Duodenal mucosa (tissue), 2 donors: Measurements from ENCODE around the gene SIK3.
"Not testable (repeated sequence)": the region's sequence is repeated elsewhere in the genome, so short reads cannot be mapped to it uniquely, and the experiment has no call there.

ENCODE experiments used
- H3K27ac ChIP-seq: one replicate; pipeline ENCODE4 v1.7.0; 2013; ENCODE audit warnings: low read depth, low read length
- H3K27me3 ChIP-seq, 2 donors: one replicate each; pipeline ENCODE4 v1.7.0; 2013; ENCODE audit warnings: low read length in 2 of 2, control low read depth in 1 of 2; ENCODE audit not compliant: insufficient read depth in 2 of 2, control insufficient read depth in 1 of 2
- H3K36me3 ChIP-seq, 2 donors: one replicate each; pipeline ENCODE4 v1.7.0; 2013; ENCODE audit warnings: low read length in 2 of 2, control low read depth in 1 of 2; ENCODE audit not compliant: insufficient read depth in 2 of 2, control insufficient read depth in 1 of 2
- H3K4me1 ChIP-seq, 2 donors: one replicate each; pipeline ENCODE4 v1.7.0; 2013; ENCODE audit warnings: low read length in 2 of 2, control low read depth in 1 of 2; ENCODE audit not compliant: insufficient read depth in 2 of 2, control insufficient read depth in 1 of 2
- H3K4me3 ChIP-seq, 2 donors: one replicate each; pipeline ENCODE4 v1.7.0; 2013; ENCODE audit warnings: low read length in 2 of 2, low read depth in 1 of 2
- H3K9ac ChIP-seq, 2 donors: one replicate each; pipeline ENCODE4 v1.7.0; 2013; ENCODE audit warnings: low read length in 2 of 2, low read depth in 1 of 2
- H3K9me3 ChIP-seq, 2 donors: one replicate each; pipeline ENCODE4 v1.7.0; 2013; ENCODE audit warnings: low read length in 2 of 2, control low read depth in 1 of 2; ENCODE audit not compliant: control insufficient read depth in 1 of 2

Gene SIK3

GRCh38 chr11:117130879-117131278, 32.7 kb upstream of the SIK3 start:
- no peak overlapping the region for H3K4me3 ChIP-seq
- H3K36me3 ChIP-seq: no peaks in the 10 kb centered on the region
- no peaks in the 10 kb centered on the region for H3K4me1 ChIP-seq
- no peaks in the 10 kb centered on the region for H3K9me3 ChIP-seq
- H3K9ac ChIP-seq: no peak overlapping the region
- no peak overlapping the region for H3K27ac ChIP-seq
- no peaks in the 10 kb centered on the region for H3K27me3 ChIP-seq

- not testable (repeated sequence) for H3K4me1 ChIP-seq, H3K9me3 ChIP-seq, H3K27me3 ChIP-seq, H3K4me3 ChIP-seq, H3K9ac ChIP-seq, H3K36me3 ChIP-seq, H3K27ac ChIP-seq
These were observed 32.2 kb upstream of the SIK3 start for GRCh38 chr11:117130396-117130795.

- H3K4me1 ChIP-seq: no peaks in the 10 kb centered on the region
- H3K9ac ChIP-seq: no peak overlapping the region
- H3K27ac ChIP-seq: no peak overlapping the region
- no peak overlapping the region for H3K4me3 ChIP-seq
- H3K36me3 ChIP-seq: no peaks in the 10 kb centered on the region
- no peaks in the 10 kb centered on the region for H3K27me3 ChIP-seq
- H3K9me3 ChIP-seq: no peaks in the 10 kb centered on the region
These were observed 30.1 kb upstream of the SIK3 start for GRCh38 chr11:117128289-117128688.

DNA sequence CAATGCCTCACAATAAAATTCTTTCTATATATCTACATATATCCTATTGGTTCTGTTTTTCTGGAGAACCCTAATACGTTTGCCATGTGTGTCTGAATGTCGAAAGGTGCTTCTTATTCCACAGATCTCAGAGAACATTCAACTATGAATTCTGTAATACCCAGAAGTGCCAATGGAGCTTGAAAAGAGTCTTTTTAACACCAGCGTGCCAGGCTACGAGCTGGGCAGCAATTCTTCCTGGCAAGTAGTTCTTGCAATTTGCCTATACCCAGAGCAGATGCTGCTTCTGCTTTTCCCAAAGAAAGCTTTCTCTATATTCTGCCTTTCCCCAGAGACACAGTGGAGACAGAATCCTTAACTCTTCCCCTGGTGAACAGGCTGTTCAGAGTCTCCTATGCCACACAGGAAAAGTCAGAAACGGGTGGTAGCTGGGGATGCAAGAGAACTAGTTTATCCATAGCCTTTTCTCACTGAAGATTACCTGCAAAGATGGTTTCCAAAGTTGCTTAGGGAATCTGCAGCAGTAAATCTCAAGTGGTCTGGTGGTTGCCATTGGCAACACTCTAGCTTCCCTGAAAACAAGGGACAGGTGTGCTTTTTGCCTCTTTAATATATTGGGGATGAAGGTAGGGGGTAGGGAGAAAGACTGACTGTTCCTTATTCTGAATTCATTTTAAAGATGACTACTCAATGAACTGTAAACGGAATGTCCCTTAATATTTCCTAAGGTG, 29.1 kb upstream of the SIK3 start:
- H3K9me3 ChIP-seq: no peaks in the 10 kb centered on the region
- no peaks in the 10 kb centered on the region for H3K36me3 ChIP-seq
- no peak overlapping the region for H3K27ac ChIP-seq
- no peak overlapping the region for H3K4me3 ChIP-seq
- no peaks in the 10 kb centered on the region for H3K27me3 ChIP-seq
- H3K9ac ChIP-seq: no peak overlapping the region
- no peaks in the 10 kb centered on the region for H3K4me1 ChIP-seq

DNA sequence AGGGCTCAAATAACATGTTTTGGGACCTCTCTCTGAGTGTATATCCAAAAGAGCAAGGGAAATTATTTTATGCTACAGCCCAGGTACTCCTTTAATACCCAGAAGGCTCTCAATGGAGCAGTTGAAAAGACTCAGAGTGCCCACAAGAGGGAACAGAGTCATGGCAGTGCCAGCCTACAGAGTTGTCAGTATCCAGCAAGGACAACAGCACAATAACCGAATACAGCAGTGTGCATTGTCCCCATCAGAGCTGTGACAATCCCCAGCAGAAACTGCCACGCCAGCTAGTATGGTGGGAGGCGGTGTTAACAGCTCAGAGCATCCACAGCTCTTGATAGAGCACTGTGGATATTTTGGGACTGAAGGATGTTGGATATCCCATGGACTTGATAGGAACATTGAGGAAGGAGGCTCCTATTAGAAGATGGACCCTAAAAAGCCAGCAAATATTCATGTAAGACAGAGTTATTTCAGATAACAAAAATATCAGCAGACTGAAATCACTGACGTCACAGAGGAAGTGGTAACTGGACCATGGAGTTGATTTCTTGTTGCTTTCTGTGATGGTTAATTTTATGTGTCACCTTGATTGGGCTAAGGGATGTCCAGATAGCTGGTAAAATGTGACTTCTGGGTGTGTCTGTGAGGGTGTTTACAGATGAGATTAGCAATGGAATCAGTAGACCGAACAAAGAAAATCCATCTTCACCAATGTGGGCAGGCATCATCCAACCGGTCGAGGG, 28.2 kb upstream of the SIK3 start:
- Histone ChIP-seq H3K36me3 (no peaks in the 10 kb centered on the region), H3K9me3 (no peaks in the 10 kb centered on the region), H3K27ac (no peak overlapping the region), H3K9ac (no peak overlapping the region), H3K27me3 (no peaks in the 10 kb centered on the region), H3K4me1 (no peaks in the 10 kb centered on the region), H3K4me3 (no peak overlapping the region)

DNA sequence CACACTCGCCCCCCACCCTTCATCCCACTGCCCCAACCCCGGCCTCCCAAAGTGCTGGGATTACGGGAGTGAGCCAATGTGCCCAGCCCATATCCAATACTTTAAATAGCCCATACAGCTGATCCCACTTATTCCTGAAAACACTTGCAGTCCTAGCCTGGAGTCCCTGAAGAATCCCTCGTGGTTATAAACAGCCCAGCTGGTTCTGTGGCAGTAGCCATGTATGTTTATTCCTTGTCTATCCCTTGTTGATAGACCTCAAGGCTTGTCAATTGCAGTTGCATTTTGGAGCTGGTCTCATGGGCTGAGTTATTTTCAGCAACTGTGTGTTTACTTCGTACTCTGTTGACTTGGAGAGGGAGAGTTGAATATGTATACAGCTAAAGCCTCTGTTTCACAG, 24.3 kb upstream of the SIK3 start:
- Histone ChIP-seq H3K9me3 (no peaks in the 10 kb centered on the region), H3K36me3 (no peaks in the 10 kb centered on the region), H3K27me3 (no peaks in the 10 kb centered on the region), H3K9ac (no peak overlapping the region), H3K4me3 (no peak overlapping the region), H3K27ac (no peak overlapping the region), H3K4me1 (no peaks in the 10 kb centered on the region)

GRCh38 chr11:117121176-117121575, 22.9 kb upstream of the SIK3 start:
- H3K9ac ChIP-seq: no peak overlapping the region
- H3K4me3 ChIP-seq: no peak overlapping the region
- no peak overlapping the region for H3K27ac ChIP-seq
- H3K9me3 ChIP-seq: no peaks in the 10 kb centered on the region
- no peaks in the 10 kb centered on the region for H3K27me3 ChIP-seq
- H3K4me1 ChIP-seq: no peaks in the 10 kb centered on the region
- H3K36me3 ChIP-seq: no peaks in the 10 kb centered on the region

DNA sequence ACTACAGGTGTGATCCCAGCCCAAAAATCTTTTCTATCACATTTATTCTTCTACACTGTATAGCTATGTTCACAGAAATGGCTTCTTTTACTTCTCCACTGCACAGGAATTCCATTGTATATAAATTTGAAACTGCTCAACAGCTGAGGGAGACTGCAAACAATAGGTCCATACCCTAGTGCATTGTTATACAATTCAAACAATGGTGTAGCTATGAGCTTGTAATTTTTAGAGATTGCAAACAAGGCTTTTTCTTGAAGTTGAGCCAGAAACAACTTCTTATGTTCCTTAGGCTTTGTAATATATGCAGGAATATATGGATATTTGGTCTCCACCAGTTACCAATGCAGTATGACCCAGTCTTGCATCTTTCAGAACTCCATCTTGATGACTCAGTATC, 19.5 kb upstream of the SIK3 start:
- H3K27me3 ChIP-seq: no peaks in the 10 kb centered on the region
- H3K27ac ChIP-seq: no peak overlapping the region
- no peaks in the 10 kb centered on the region for H3K9me3 ChIP-seq
- no peaks in the 10 kb centered on the region for H3K4me1 ChIP-seq
- H3K36me3 ChIP-seq: no peaks in the 10 kb centered on the region
- H3K9ac ChIP-seq: no peak overlapping the region
- no peak overlapping the region for H3K4me3 ChIP-seq

- not testable (repeated sequence) for H3K9me3 ChIP-seq, H3K27ac ChIP-seq, H3K4me1 ChIP-seq, H3K4me3 ChIP-seq, H3K36me3 ChIP-seq, H3K27me3 ChIP-seq, H3K9ac ChIP-seq
These were observed 14.7 kb upstream of the SIK3 start for GRCh38 chr11:117112939-117113338.

GRCh38 chr11:117112497-117112896, 14.3 kb upstream of the SIK3 start:
- H3K9ac ChIP-seq, H3K4me1 ChIP-seq, H3K27me3 ChIP-seq, H3K9me3 ChIP-seq, H3K4me3 ChIP-seq, H3K27ac ChIP-seq, H3K36me3 ChIP-seq: not testable (repeated sequence)
